ENCODE measurements around the gene ZIC4. TPM values are rescaled to one million over a fixed set of nuclear protein-coding genes. Genes with fewer than 3 reads are reported as not detected.

Gene ZIC4
- total RNA-seq, 3 donors from 2014 or later (not counting 1 experiment from before 2014, with no cell fraction given) = not detected

Other genes with a start within 250 kb of the ZIC4 start
- gene ZIC1, start 2.8 kb upstream of the ZIC4 start, total RNA-seq = not detected